ENCODE data around the gene PTPN4. TPM values are rescaled to one million over a fixed set of nuclear protein-coding genes. Genes with fewer than 3 reads are reported as not detected.

The PTPN4 gene
- polyA plus RNA-seq, 1 donor from 2014 or later = 22.0 TPM

DNA sequence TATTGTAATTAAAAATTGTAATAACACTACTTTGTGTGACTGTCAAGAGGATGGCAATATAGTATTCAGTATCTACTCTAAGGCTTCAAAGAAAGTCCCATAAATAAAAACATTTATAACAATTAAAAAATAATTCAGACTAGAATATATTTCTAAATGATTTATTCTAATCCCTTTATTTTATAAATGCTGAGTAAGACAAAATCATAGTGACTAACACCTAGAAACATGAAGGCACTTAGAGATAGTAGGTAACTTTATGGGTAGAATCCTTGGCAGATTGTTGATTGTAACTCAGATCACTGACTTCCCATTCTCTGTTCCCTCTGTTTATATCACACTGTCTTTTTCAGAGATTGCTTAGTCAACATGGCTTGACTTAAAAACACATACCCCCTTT is 174.6 kb downstream of the PTPN4 start:
- Histone ChIP-seq H3K4me2 (ENCODE audit: low read length) (no peak overlapping the region), H3K36me3 (ENCODE audit: insufficient read depth, low read length) (peaks cover 4% of the 10 kb centered on the region), H3K79me2 (replicated peaks; ENCODE audit: insufficient read depth, low read length) (no peaks in the 10 kb centered on the region), H3K27ac (ENCODE audit: low read length) (no peak overlapping the region), H3K9me2 (ENCODE audit: insufficient read depth, low read length) (no peaks in the 10 kb centered on the region), H3K4me3 (ENCODE audit: low read length) (no peak overlapping the region), H2AFZ (ENCODE audit: low read depth, low read length) (no peak overlapping the region), H3K27me3 (ENCODE audit: insufficient read depth, low read depth, low read length) (no peaks in the 10 kb centered on the region), H3K9ac (ENCODE audit: low read length) (no peak overlapping the region), H4K20me1 (ENCODE audit: insufficient read depth) (no peaks in the 10 kb centered on the region), H3F3A (ENCODE audit: insufficient read depth, low read length, poor library complexity, severe bottlenecking) (no peaks in the 10 kb centered on the region), H3K9me3 (ENCODE audit: low read length) (no peaks in the 10 kb centered on the region)
- TF ChIP-seq, protein P1, sequence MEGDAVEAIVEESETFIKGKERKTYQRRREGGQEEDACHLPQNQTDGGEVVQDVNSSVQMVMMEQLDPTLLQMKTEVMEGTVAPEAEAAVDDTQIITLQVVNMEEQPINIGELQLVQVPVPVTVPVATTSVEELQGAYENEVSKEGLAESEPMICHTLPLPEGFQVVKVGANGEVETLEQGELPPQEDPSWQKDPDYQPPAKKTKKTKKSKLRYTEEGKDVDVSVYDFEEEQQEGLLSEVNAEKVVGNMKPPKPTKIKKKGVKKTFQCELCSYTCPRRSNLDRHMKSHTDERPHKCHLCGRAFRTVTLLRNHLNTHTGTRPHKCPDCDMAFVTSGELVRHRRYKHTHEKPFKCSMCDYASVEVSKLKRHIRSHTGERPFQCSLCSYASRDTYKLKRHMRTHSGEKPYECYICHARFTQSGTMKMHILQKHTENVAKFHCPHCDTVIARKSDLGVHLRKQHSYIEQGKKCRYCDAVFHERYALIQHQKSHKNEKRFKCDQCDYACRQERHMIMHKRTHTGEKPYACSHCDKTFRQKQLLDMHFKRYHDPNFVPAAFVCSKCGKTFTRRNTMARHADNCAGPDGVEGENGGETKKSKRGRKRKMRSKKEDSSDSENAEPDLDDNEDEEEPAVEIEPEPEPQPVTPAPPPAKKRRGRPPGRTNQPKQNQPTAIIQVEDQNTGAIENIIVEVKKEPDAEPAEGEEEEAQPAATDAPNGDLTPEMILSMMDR (IDR thresholded peaks at IDR 0.05; ENCODE audit: poor library complexity, severe bottlenecking) = no peak
- TF ChIP-seq TAF1 (IDR thresholded peaks at IDR 0.05; ENCODE audit: low read depth) = no peak
- TF ChIP-seq RAD21 (conservative IDR thresholded peaks at IDR 0.05) = no peak
- TF ChIP-seq POLR2AphosphoS5 (IDR thresholded peaks at IDR 0.05) = no peak
- no peak for TF ChIP-seq SMC3 (conservative IDR thresholded peaks at IDR 0.05; ENCODE audit: poor library complexity)
- no peak for TF ChIP-seq EZH2 (IDR thresholded peaks at IDR 0.05; ENCODE audit: borderline replicate concordance, insufficient read depth, low read length, poor library complexity, severe bottlenecking)
- TF ChIP-seq EP300 (conservative IDR thresholded peaks at IDR 0.05; ENCODE audit: poor library complexity, severe bottlenecking) = no peak
- TF ChIP-seq MXI1 (conservative IDR thresholded peaks at IDR 0.05; ENCODE audit: poor library complexity, severe bottlenecking) = no peak

DNA sequence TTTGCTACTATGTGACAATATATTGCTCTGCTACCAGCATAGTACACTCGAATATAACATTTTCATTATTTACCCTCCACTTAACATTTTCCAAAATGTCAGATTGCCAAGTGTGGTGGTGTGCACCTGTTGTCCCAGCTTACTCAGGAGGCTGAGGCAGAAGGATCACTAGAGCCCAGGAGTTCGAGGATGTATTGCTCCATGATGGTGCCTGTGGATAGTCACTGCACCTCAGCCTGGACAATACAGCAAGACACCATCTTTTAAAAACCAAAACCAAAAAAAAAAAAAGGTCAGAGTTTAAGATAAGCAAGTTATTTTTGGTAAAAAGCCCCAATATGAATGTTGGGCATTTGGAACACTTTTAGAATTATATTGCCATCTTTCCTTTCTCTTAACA is 178.0 kb downstream of the PTPN4 start:
- H3K9me3 ChIP-seq (ENCODE audit: low read length) = no peaks in the 10 kb centered on the region
- H3K36me3 ChIP-seq (ENCODE audit: insufficient read depth, low read length) = peaks cover 4% of the 10 kb centered on the region
- TF ChIP-seq POLR2AphosphoS5 (IDR thresholded peaks at IDR 0.05) = no peak
- H3F3A ChIP-seq (ENCODE audit: insufficient read depth, low read length, poor library complexity, severe bottlenecking) = no peaks in the 10 kb centered on the region
- no peak overlapping the region for H3K9ac ChIP-seq (ENCODE audit: low read length)
- H2AFZ ChIP-seq (ENCODE audit: low read depth, low read length) = no peak overlapping the region
- H4K20me1 ChIP-seq (ENCODE audit: insufficient read depth) = no peaks in the 10 kb centered on the region
- H3K27ac ChIP-seq (ENCODE audit: low read length) = no peak overlapping the region
- H3K79me2 ChIP-seq (replicated peaks; ENCODE audit: insufficient read depth, low read length) = no peaks in the 10 kb centered on the region
- H3K9me2 ChIP-seq (ENCODE audit: insufficient read depth, low read length) = no peaks in the 10 kb centered on the region
- no peaks in the 10 kb centered on the region for H3K27me3 ChIP-seq (ENCODE audit: insufficient read depth, low read depth, low read length)
- no peak overlapping the region for H3K4me3 ChIP-seq (ENCODE audit: low read length)
- H3K4me2 ChIP-seq (ENCODE audit: low read length) = no peak overlapping the region

DNA sequence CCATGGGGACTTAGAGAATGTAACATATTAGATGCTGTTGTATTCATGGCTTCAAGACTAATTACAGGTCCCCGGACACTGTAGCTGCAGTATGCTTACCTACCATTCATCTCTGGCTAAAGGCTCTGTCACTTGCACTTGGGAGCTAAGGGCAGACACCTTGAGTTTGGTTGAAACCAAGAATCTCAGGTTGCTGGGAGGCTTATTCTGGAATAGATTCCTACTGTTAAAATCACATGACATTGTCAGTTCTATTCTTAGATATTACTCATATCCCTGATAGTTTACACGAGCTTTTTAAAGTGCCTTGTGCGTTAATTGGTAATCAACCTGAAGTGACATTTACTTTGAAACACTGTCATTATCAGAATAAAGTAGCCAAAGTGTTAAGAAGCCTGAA is 180.2 kb downstream of the PTPN4 start:
- no peak overlapping the region for H3K4me2 ChIP-seq (ENCODE audit: low read length)
- no peaks in the 10 kb centered on the region for H3K9me2 ChIP-seq (ENCODE audit: insufficient read depth, low read length)
- H2AFZ ChIP-seq (ENCODE audit: low read depth, low read length) = no peak overlapping the region
- H4K20me1 ChIP-seq (ENCODE audit: insufficient read depth) = no peaks in the 10 kb centered on the region
- peaks cover 3% of the 10 kb centered on the region for H3K36me3 ChIP-seq (ENCODE audit: insufficient read depth, low read length)
- H3K27me3 ChIP-seq (ENCODE audit: insufficient read depth, low read depth, low read length) = no peaks in the 10 kb centered on the region
- H3K79me2 ChIP-seq (replicated peaks; ENCODE audit: insufficient read depth, low read length) = no peaks in the 10 kb centered on the region
- H3K4me3 ChIP-seq (ENCODE audit: low read length) = no peak overlapping the region
- H3K9me3 ChIP-seq (ENCODE audit: low read length) = no peaks in the 10 kb centered on the region
- no peaks in the 10 kb centered on the region for H3F3A ChIP-seq (ENCODE audit: insufficient read depth, low read length, poor library complexity, severe bottlenecking)
- no peak overlapping the region for H3K27ac ChIP-seq (ENCODE audit: low read length)
- no peak overlapping the region for H3K9ac ChIP-seq (ENCODE audit: low read length)
- TF ChIP-seq POLR2AphosphoS5 (IDR thresholded peaks at IDR 0.05) = no peak
- TF ChIP-seq SMC3 (conservative IDR thresholded peaks at IDR 0.05; ENCODE audit: poor library complexity) = no peak
- TF ChIP-seq, protein P1 (IDR thresholded peaks at IDR 0.05; ENCODE audit: poor library complexity, severe bottlenecking) = no peak
- no peak for TF ChIP-seq EP300 (conservative IDR thresholded peaks at IDR 0.05; ENCODE audit: poor library complexity, severe bottlenecking)
- TF ChIP-seq MXI1 (conservative IDR thresholded peaks at IDR 0.05; ENCODE audit: poor library complexity, severe bottlenecking) = no peak
- TF ChIP-seq EZH2 (IDR thresholded peaks at IDR 0.05; ENCODE audit: borderline replicate concordance, insufficient read depth, low read length, poor library complexity, severe bottlenecking) = no peak
- TF ChIP-seq, protein P2, sequence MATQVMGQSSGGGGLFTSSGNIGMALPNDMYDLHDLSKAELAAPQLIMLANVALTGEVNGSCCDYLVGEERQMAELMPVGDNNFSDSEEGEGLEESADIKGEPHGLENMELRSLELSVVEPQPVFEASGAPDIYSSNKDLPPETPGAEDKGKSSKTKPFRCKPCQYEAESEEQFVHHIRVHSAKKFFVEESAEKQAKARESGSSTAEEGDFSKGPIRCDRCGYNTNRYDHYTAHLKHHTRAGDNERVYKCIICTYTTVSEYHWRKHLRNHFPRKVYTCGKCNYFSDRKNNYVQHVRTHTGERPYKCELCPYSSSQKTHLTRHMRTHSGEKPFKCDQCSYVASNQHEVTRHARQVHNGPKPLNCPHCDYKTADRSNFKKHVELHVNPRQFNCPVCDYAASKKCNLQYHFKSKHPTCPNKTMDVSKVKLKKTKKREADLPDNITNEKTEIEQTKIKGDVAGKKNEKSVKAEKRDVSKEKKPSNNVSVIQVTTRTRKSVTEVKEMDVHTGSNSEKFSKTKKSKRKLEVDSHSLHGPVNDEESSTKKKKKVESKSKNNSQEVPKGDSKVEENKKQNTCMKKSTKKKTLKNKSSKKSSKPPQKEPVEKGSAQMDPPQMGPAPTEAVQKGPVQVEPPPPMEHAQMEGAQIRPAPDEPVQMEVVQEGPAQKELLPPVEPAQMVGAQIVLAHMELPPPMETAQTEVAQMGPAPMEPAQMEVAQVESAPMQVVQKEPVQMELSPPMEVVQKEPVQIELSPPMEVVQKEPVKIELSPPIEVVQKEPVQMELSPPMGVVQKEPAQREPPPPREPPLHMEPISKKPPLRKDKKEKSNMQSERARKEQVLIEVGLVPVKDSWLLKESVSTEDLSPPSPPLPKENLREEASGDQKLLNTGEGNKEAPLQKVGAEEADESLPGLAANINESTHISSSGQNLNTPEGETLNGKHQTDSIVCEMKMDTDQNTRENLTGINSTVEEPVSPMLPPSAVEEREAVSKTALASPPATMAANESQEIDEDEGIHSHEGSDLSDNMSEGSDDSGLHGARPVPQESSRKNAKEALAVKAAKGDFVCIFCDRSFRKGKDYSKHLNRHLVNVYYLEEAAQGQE (IDR thresholded peaks at IDR 0.05; ENCODE audit: borderline replicate concordance) = no peak
- no peak for TF ChIP-seq RAD21 (conservative IDR thresholded peaks at IDR 0.05)
- no peak for TF ChIP-seq TAF1 (IDR thresholded peaks at IDR 0.05; ENCODE audit: low read depth)

All from neural cell (in vitro differentiated cells).